Adrenal gland (tissue), 12 donors: ENCODE results near the gene UBQLN1. TPM values are rescaled to one million over a fixed set of nuclear protein-coding genes. Genes with fewer than 3 reads are reported as not detected.

Source experiments
- DNase-seq, 7 donors: peaks; one replicate each; pipeline ENCODE4 v3.0.0-alpha.2; 2019 to 2020
- H3K27ac ChIP-seq, 5 donors: fragments of 200-600 bp; sonication (generic) in 4 of 5; 1 replicate in 3 of 5; 2 replicates in 2 of 5; pipeline versions ENCODE4 v1.5.1 to v1.8.0; 2016 to 2020; ENCODE audit warnings: mild to moderate bottlenecking in 1 of 5
- H3K27me3 ChIP-seq: fragments of 200-600 bp; 2 replicates; pipeline ENCODE4 v1.8.0; 2021
- H3K36me3 ChIP-seq, 2 donors: fragments of 200-600 bp; replicated peaks in 1 of 2; 1 replicate in 1 of 2; 2 replicates in 1 of 2; pipeline versions ENCODE4 v1.5.1 to v1.8.0; 2018 to 2022
- H3K4me1 ChIP-seq, 2 donors: fragments of 200-600 bp; replicated peaks in 1 of 2; 1 replicate in 1 of 2; 2 replicates in 1 of 2; pipeline versions ENCODE4 v1.5.1 to v1.8.0; 2018 to 2021
- H3K4me3 ChIP-seq, 4 donors: fragments of 200-600 bp; sonication (generic) in 3 of 4; one replicate each; pipeline ENCODE4 v1.5.1; 2016 to 2018
- H3K9me3 ChIP-seq, 3 donors: fragments of 200-600 bp; sonication (generic) in 1 of 3; replicated peaks in 1 of 3; 1 replicate in 2 of 3; 2 replicates in 1 of 3; pipeline versions ENCODE4 v1.5.1 to v1.8.0; 2016 to 2021
- CTCF ChIP-seq, 6 experiments: fragments of 450-650 bp in 4 of 6; fragments of 200-600 bp in 2 of 6; sonication (generic) in 1 of 6; IDR thresholded peaks; 1 replicate in 5 of 6; 2 replicates in 1 of 6; pipeline versions ENCODE4 v1.5.1 to v1.8.0; 2016 to 2021; ENCODE audit warnings: antibody characterized with exemption in 6 of 6, mild to moderate bottlenecking in 2 of 6, moderate library complexity in 1 of 6
- POLR2A ChIP-seq, 2 donors: fragments of 450-650 bp; IDR thresholded peaks; one replicate each; pipeline ENCODE4 v1.6.1; 2017; ENCODE audit warnings: antibody characterized with exemption in 2 of 2, mild to moderate bottlenecking in 2 of 2, moderate library complexity in 1 of 2
- WGBS, 4 donors: extraction: QIAGEN DNeasy Blood & Tissue Kit in 2 of 4; methylation state at CpG; one replicate each; pipeline versions ENCODE4 v1.1.5 to v1.1.7; 2013 to 2017; 5-methylcytosine and 5-hydroxymethylcytosine counted together
- intact Hi-C, 2 donors: fragments of 100-400 bp; cut with DNase I; formaldehyde crosslinking; loops; one replicate each; pipeline versions ENCODE4 v1.14.1 to v1.15.0; 2022 to 2023
- polyA plus RNA-seq, 3 donors: library from polyadenylated mRNA; stranded (reverse); fragments of 200-250 nt in 2 of 3; fragments of 350-450 nt in 1 of 3; fragmentation: Illumina TruSeq in 1 of 3; extraction: RNeasy Lipid Tissue Mini Kit (QIAGEN cat#74804) in 1 of 3; gene quantifications; one replicate each; pipeline ENCODE4 v1.2.3, GENCODE V29; 2013 to 2014
- total RNA-seq, 9 donors: library from RNA; depleted of rRNA in 4 of 9; stranded (reverse); fragments of >200 nt in 4 of 9; fragments of 120-200 nt in 1 of 9; fragmentation: NEBNext Ultra II Directional in 1 of 9; extraction: Animal tissue kit (Norgen Biotek cat#: 25700) in 1 of 9; gene quantifications; one replicate each; pipeline versions ENCODE4 v1.1.0 to v1.2.4, GENCODE V29; 2013 to 2023
- donor health status: healthy with polysubstance abuse.
- donor health status: Bipolar disorder and iron deficiency.
- donor health status: DM: yes; HTN: yes; CAD: no.
- donor health status: DM: no; HTN: no; CAD: no.
- donor health status: DM: no; HTN: no; CAD: no.
- donor health status: DM: yes; HTN: yes; CAD: no.

The UBQLN1 gene
- total and polyA plus RNA-seq, 12 donors, result 23.7 to 243 (median 110) TPM

- DNase-seq, result no peak
- intact Hi-C loops, result no loop called here
- TF ChIP-seq CTCF (IDR thresholded peaks at IDR 0.05) (no peak), POLR2A (IDR thresholded peaks at IDR 0.05) (no peak)
- Histone ChIP-seq H3K4me3 (no peak overlapping the region), H3K9me3 (no peaks in the 10 kb centered on the region), H3K27me3 (no peaks in the 10 kb centered on the region), H3K36me3 (no peaks in the 10 kb centered on the region), H3K27ac (no peak overlapping the region), H3K4me1 (peaks cover 0 to 3% of the 10 kb centered on the region in 2 donors)
- 68 to 83% (median 81%) methylated on average over 1 of the region's 1 CpG for WGBS, 4 donors
Measured at GRCh38 chr9:83639266-83639665, 68.5 kb downstream of the UBQLN1 start.

- Histone ChIP-seq H3K36me3 (no peaks in the 10 kb centered on the region), H3K27me3 (no peaks in the 10 kb centered on the region), H3K4me1 (peaks cover 0 to 3% of the 10 kb centered on the region in 2 donors), H3K4me3 (no peak overlapping the region), H3K9me3 (no peaks in the 10 kb centered on the region), H3K27ac (no peak overlapping the region)
- TF ChIP-seq CTCF (IDR thresholded peaks at IDR 0.05), result no peak
- intact Hi-C loops, result no loop called here
- 29 to 53% (median 42%) methylated on average over 1 of the region's 1 CpG for WGBS, 4 donors
- no peak for DNase-seq
Measured at GRCh38 chr9:83637389-83637788, 70.4 kb downstream of the UBQLN1 start.

GRCh38 chr9:83636813-83637212 is 70.9 kb downstream of the UBQLN1 start:
- H3K9me3 ChIP-seq, result no peaks in the 10 kb centered on the region
- no peaks in the 10 kb centered on the region for H3K36me3 ChIP-seq
- H3K27ac ChIP-seq, result no peak overlapping the region
- H3K4me3 ChIP-seq, result no peak overlapping the region
- TF ChIP-seq POLR2A (IDR thresholded peaks at IDR 0.05) (no peak), CTCF (IDR thresholded peaks at IDR 0.05) (no peak)
- DNase-seq, result no peak
- no peaks in the 10 kb centered on the region for H3K27me3 ChIP-seq
- peaks cover 0 to 3% of the 10 kb centered on the region in 2 donors for H3K4me1 ChIP-seq
- intact Hi-C loops, result no loop called here

GRCh38 chr9:83633676-83634075 is 74.1 kb downstream of the UBQLN1 start:
- H3K27ac ChIP-seq, result no peak overlapping the region
- DNase-seq, result no peak
- intact Hi-C loops, result no loop called here
- peaks cover 0 to 3% of the 10 kb centered on the region in 2 donors for H3K4me1 ChIP-seq
- H3K27me3 ChIP-seq, result no peaks in the 10 kb centered on the region
- 91 to 98% (median 97%) methylated on average over 2 of the region's 2 CpGs for WGBS, 4 donors
- TF ChIP-seq CTCF (IDR thresholded peaks at IDR 0.05) (no peak), POLR2A (IDR thresholded peaks at IDR 0.05) (no peak)
- no peak overlapping the region for H3K4me3 ChIP-seq
- H3K36me3 ChIP-seq, result no peaks in the 10 kb centered on the region
- H3K9me3 ChIP-seq, result no peaks in the 10 kb centered on the region
